Transverse colon (tissue), 4 donors: ENCODE data around the gene USP47.

Source experiments
- EP300 ChIP-seq: sonication (generic); formaldehyde crosslinking; IDR thresholded peaks from one replicate; pipeline ENCODE4 v1.6.1; 2017; ENCODE audit warnings: antibody characterized with exemption, low read depth
- POLR2A ChIP-seq: fragments of 450-650 bp; IDR thresholded peaks from one replicate; pipeline ENCODE4 v1.6.1; 2016; ENCODE audit warnings: antibody characterized with exemption, mild to moderate bottlenecking, moderate library complexity
- POLR2AphosphoS5 ChIP-seq, 3 donors: sonication (generic); formaldehyde crosslinking; IDR thresholded peaks; one replicate each; pipeline ENCODE4 v1.6.1; 2016; ENCODE audit warnings: antibody characterized with exemption in 3 of 3
- TF ChIP-seq, protein P1 (sequence below), 5 experiments: fragments of 200-600 bp in 3 of 5; fragments of 450-650 bp in 2 of 5; sonication (generic) in 3 of 5; IDR thresholded peaks; 1 replicate in 2 of 5; 2 replicates in 3 of 5; pipeline ENCODE4 v1.5.1; 2016 to 2017; ENCODE audit warnings: antibody characterized with exemption in 5 of 5, inconsistent platforms in 3 of 5, mild to moderate bottlenecking in 2 of 5, moderate library complexity in 1 of 5

GRCh38 chr11:11931461-11932055 is 89.8 kb downstream of the USP47 start:
- TF ChIP-seq, protein P1, sequence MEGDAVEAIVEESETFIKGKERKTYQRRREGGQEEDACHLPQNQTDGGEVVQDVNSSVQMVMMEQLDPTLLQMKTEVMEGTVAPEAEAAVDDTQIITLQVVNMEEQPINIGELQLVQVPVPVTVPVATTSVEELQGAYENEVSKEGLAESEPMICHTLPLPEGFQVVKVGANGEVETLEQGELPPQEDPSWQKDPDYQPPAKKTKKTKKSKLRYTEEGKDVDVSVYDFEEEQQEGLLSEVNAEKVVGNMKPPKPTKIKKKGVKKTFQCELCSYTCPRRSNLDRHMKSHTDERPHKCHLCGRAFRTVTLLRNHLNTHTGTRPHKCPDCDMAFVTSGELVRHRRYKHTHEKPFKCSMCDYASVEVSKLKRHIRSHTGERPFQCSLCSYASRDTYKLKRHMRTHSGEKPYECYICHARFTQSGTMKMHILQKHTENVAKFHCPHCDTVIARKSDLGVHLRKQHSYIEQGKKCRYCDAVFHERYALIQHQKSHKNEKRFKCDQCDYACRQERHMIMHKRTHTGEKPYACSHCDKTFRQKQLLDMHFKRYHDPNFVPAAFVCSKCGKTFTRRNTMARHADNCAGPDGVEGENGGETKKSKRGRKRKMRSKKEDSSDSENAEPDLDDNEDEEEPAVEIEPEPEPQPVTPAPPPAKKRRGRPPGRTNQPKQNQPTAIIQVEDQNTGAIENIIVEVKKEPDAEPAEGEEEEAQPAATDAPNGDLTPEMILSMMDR (IDR thresholded peaks at IDR 0.05), result peak; percentile 50 to 64 (median 56)
- TF ChIP-seq POLR2A (no peak), EP300 (no peak), POLR2AphosphoS5 (IDR thresholded peaks at IDR 0.05) (no peak)
